OCI-LY7 (cell line): ENCODE data around the gene CNTN4.

Experiments
- EZH2phosphoT487 ChIP-seq: fragments of 200-600 bp; sonication (generic); IDR thresholded peaks from 2 replicates; pipeline ENCODE4 v1.6.1; 2018; ENCODE audit warnings: low read depth, borderline replicate concordance, mild to moderate bottlenecking, mixed run types, antibody characterized with exemption, low read length, moderate library complexity, mixed read lengths
- TF ChIP-seq, protein P1 (sequence below): fragments of 200-600 bp; sonication (generic); conservative IDR thresholded peaks from 2 replicates; pipeline ENCODE4 v1.5.1; 2014; ENCODE audit warnings: mild to moderate bottlenecking, antibody characterized with exemption, low read length, moderate library complexity, mixed read lengths

DNA sequence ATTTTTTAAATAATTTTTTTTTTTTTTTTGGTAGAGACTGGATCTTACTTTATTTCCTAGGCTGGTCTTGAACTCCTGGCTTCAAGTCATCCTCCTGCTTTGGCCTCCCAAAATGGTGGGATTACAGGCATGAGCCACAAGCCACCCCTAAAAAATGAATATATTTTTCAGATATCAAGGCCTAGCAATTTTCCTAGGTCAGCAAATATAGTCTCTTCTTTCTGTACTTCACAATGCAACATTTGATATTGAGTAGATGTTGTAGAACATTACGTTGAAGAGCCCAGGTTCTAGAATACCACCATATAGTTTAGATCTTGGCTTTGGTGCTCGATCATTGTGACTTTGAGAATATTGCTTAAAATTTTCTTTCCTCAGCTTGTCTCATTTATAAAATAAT lies 437.9 kb downstream of the CNTN4 start:
- TF ChIP-seq, protein P1, sequence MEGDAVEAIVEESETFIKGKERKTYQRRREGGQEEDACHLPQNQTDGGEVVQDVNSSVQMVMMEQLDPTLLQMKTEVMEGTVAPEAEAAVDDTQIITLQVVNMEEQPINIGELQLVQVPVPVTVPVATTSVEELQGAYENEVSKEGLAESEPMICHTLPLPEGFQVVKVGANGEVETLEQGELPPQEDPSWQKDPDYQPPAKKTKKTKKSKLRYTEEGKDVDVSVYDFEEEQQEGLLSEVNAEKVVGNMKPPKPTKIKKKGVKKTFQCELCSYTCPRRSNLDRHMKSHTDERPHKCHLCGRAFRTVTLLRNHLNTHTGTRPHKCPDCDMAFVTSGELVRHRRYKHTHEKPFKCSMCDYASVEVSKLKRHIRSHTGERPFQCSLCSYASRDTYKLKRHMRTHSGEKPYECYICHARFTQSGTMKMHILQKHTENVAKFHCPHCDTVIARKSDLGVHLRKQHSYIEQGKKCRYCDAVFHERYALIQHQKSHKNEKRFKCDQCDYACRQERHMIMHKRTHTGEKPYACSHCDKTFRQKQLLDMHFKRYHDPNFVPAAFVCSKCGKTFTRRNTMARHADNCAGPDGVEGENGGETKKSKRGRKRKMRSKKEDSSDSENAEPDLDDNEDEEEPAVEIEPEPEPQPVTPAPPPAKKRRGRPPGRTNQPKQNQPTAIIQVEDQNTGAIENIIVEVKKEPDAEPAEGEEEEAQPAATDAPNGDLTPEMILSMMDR, result no peak
- no peak for TF ChIP-seq EZH2phosphoT487
